Measurements from ENCODE around the gene CDK5RAP2. TPM values are rescaled to one million over a fixed set of nuclear protein-coding genes. Genes with fewer than 3 reads are reported as not detected.
"Not testable (repeated sequence)": the region's sequence is repeated elsewhere in the genome, so short reads cannot be mapped to it uniquely, and the experiment has no call there.

Gene CDK5RAP2
- total RNA-seq, 1 donor from 2014 or later, result 44.0 TPM

DNA sequence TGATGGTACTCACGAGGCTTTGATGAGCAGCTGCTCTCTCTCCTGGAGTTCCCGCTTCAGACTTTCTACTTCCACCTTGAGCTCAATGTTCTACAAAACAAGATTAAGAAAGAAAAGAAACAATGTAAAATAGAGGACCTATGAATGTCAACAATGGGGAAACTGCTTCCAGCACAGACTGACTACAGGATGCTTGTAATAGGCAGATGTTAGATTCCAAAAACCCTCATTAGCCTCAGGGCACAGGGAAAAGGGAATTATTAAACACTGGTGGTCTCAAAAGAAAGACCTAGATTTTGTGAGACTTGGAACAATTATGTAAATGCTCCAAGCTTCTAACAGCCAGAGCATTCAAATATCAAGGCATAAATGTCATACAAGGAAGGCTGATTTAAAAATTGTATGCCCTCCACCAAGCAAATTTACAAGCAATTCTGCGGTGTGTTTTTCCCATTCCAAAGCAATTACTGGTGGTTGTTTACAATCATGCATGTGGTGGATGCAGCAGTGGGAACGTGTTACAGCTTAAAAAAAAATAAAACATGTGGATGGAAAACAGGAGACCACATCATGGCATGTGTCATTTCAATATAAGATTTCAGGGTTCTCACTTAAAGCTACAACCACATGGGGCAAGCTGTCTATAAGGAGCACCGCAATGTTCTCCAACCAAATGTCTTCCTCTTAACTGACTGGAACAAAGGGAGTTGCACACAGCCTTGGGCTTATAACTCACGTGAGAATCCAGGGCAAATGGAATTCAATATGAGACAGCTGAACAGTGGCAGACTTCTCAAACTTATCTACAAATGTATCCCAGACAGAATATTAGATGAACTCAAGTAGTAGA lies 34.0 kb downstream of the CDK5RAP2 start:
- DNase-seq (ENCODE audit: low spot score), result no peak

DNA sequence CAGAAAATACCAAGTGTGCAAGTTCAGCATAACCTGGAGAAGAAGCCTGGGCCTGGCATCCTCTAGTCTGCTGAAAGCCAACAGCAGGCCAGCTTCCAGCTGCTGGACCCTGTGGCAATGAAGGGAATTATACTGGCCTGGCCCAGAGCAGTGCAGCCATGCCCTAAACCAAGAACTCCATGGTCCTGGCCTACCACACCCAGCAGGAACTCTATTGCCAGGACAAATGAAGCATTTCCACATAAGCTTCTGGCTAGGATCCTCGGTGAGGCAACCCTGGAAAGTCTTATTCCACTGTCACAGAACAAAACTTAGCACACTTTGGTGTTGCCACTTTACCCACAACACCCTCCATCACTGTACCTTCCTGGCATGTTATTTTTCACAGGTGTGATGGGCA lies 35.5 kb downstream of the CDK5RAP2 start:
- no peak for DNase-seq (ENCODE audit: low spot score)

DNA sequence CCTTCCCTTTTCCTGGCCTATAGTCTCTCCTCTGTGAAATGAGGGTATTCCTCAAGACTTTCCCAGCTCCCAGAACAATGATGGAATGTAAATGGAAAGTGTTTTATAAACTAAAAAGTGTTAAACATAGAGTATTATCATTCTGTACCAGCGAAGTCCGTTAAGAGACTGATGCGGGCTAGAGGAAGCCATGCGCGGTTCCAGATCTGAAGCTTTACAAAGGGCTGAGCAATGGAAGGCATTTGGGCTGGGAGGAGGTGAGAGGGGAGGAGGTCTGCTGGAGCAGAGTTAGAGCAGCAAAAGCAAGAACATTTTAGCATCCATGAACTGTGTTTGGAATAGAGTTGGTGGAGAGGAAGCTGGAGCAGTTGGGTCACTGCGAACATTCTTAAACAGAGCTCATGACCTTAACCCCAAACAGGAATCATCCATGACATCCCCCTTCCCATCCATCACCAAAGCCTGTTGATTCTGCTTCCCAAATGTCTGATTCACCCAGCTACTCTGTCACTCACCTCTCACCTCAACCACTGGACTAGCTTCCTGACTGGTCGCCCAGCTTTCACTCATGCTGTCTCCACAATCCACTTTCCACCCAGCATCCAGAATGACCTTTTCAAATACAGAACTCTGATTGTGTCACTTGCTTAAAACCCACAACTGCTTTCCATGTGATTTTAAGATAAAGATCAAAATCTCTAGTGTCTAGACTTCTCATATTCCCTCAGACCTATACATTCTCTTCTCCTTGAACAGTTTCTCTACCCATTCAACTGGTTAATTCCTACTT lies 37.1 kb downstream of the CDK5RAP2 start:
- no peak for DNase-seq (ENCODE audit: low spot score)

DNA sequence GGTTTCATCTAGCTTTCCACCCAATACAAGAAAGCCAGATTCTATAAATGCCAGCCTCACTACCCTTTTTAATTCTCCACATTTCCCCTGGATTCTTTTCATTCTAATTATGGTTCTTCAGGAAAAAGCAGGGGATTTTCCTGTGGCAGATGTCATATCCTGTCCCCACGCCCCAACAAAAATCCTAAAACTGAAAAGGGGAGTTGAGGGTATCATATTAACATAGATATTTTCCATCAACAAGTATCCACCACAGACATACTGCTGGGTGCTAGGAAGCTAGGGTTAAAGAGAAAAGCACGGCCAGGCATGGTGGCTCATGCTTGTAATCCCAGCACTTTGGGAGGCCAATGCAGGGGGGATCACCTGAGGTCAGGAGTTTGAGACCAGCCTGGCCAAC lies 38.0 kb downstream of the CDK5RAP2 start:
- DNase-seq (ENCODE audit: low spot score), result no peak

DNA sequence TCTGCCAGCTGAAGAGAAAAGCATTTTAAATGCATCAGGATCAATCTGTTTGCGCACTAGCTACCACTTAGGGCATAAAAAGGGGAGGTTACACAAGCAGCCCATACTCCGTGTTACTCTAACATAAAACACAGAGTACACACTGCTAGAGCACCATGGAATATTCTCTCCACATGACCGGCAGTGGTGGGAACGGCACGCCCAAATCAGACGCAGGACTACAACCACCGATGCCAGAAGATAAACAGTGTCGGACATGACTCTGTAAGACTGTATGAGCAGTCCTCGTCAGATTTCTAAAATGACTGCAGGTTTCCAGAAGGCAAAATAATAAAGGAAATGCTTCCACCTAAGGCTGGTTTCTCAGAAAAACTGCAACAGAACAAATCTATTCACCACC lies 40.0 kb downstream of the CDK5RAP2 start:
- no peak for DNase-seq (ENCODE audit: low spot score)

DNA sequence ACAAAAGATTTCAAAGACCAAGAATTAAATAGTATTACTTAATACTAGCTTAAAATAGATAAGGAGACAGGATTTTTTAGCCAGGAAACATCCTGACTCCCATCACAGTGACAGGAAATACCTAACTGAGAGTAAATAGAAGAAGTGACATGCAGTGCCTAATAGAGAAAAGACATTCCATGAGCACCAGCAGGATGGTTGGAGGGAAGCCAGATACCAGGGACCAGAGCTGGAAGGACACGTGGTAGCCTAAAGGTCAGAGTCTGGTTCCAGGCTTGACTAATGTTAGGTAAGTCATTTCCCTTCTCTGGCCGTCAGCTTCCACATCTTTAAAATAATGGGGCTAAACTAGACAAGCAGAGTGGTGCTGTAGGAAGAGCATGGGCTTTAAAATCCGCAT lies 41.6 kb downstream of the CDK5RAP2 start:
- no peak for DNase-seq (ENCODE audit: low spot score)

DNA sequence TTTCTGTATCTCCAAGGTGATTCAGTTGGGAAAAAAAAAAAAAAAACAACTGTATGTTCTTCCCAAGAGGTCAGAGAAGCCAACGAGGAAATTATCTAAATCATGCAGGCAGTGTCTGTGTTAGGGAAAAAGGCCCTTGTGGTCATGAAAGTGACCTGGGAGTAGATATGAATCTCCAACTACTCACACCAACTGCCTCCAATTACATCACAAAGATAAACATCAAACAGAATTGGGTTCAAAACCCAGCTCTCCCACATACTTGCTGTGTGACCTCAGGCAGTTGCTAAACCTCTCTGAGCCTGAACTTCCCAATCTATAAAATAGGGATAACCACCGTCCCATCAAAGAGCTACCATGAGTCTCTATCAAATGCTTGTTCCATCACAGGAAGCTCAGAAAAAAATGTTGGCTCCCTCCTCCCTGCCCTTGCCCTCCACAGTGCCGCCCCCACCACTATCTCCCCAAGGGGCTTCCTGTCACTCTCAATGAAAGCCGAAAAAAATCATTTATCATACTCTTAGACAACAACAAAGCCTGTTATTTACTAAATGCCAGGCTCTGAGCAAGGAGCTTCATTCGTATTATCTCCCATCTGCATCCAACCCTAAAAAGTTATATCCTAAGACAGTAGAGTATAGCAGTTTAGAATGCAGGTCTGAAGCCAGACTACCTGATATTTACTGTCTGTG lies 42.9 kb downstream of the CDK5RAP2 start:
- no peak for DNase-seq (ENCODE audit: low spot score)

DNA sequence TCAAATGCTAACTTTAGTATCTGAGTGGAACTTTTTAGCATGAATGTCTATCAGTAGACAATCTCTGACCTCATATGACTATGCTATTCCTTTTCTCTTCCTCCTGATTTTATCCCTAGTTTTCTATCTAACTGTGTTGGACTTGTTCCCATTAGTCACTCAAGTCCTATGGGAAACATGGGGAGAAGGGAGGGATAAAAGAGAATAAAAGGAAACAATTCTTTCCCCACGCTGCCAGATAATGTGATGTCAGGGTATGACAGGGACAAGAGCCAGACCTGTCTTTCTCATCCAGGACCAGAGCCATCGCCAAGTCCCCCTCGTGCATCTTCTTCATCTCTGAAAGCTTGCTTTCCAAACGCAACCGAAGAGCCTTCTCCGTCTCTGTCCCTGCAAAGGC lies 43.9 kb downstream of the CDK5RAP2 start:
- no peak for DNase-seq (ENCODE audit: low spot score)

DNA sequence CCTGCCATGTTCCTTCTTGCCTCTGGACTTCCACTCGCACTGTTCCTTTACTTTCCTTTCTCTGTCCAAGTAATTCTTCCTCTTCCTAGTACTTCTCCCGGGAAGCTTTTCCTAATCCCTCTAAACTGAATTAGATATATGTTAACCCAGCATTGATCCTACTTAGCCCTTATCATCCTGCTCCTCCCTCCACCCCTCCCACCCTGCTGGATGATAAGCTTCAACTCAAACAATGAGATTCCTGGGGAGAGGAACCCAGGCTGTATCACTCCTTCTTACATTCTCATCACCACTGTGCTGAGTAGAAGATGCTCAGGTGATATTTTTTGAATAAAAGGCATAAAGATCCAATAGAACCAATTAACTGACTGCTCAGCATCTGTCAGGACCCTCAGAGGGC lies 45.7 kb downstream of the CDK5RAP2 start:
- no peak for DNase-seq (ENCODE audit: low spot score)

DNA sequence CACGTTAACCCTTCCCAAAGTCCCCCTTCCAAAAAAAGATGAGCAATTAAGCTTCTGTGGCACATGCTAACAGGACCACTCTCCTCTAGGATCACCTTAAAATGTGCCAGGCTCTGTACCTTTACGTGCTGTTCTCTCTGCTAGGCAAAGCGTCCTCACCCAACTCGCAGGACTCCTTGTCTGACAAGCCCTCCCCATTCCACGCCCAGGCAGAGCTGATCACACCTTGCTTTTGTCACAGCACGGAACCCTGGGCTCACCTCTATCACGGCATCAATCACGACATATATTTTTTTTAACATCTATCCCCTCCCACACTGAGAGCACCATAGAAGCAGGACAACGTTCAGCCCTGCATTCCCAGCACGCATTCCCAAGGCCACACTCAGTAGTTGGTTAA lies 47.1 kb downstream of the CDK5RAP2 start:
- DNase-seq (ENCODE audit: low spot score), result no peak

DNA sequence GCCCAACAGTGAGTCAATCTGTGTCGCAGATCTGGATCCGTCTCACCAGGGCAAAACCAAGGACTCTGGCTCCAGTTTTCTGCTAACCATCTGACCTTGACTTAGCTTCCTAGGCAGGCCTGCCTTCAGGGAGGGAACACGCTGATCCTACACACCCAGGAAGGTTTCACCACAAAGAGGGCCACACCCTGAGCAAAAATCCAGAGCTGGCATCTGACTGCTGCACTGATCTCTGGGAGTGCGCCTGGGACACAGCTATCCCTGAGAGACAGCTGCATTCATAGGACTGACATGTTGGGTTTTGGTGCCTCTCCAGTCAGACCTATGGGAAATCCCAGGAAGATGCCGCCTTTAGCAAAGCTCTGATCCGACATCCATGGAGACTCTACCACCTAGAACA lies 47.5 kb downstream of the CDK5RAP2 start:
- peak; percentile 43 for DNase-seq (ENCODE audit: low spot score)

DNA sequence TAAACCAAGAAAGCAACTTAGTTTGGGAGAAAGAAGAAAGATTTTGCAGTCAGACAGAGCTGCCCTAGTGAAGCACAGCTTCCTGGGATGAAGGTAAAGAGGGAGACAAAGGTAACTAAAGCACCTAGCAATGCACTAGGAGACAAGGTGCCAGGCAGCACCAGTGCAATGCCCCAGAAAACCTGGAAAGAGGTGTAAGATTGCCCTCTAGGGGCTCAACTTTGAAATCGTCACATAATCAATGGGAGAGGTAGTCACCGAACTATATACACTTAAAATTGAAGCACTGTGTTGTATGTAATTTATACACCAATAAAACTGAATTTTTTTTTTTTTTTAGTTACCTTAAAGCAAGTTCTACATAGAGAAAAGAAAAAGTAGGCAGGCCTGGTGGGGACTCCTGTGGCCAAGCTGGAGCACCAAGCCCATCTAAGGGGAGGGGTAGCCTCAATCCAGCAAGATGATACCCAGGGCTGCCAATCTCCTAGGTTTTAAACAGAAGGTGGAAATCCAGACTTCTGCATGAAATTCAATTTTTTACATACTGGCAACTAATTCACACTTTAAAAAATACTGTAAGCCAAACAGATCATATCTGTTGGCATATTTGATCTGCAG lies 48.2 kb downstream of the CDK5RAP2 start:
- no peak for DNase-seq (ENCODE audit: low spot score)

DNA sequence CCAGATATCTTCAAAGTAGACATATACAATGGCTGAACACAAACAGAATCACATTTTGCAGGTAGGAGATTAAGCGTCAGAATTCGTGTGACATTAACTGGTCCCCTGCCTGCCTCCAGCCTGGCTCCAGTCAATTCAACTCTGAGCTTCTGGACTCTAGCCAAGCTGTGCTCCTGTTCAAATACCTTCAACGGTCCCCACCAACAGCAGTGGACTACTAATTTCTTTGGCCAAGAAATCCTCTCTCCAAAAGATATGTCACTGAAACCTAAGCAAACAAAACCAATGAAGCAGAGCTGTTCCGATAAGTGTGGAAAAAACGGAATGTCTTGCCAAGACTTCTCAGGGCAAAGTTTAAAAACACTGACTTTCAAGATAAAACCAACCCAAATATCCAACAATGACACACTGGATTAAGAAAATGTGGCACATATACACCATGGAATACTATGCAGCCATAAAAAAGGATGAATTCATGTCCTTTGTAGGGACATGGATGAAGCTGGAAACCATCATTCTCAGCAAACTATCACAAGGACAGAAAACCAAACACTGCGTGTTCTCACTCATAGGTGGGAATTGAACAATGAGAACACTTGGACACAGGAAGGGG lies 49.6 kb downstream of the CDK5RAP2 start:
- not testable (repeated sequence) for DNase-seq (ENCODE audit: low spot score)

DNA sequence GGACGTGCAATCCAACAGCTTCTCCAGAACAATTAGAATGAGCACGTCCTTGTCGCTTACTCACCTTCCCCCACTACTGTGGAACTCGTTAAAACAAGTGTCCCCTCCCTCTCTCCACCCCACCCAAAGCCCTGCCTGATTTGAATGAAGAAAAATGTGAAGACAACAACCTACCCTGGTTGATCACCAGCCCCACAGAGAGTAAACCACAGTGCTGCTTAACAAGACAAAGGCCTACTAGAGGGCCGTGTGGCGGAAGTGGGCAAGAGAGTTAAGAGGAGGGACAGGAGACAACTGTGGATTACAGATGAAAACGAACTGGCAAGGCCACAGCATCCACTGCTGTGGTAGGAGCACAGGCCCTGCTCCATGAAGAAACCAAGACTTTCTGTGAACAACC lies 51.1 kb downstream of the CDK5RAP2 start:
- DNase-seq (ENCODE audit: low spot score), result no peak

DNA sequence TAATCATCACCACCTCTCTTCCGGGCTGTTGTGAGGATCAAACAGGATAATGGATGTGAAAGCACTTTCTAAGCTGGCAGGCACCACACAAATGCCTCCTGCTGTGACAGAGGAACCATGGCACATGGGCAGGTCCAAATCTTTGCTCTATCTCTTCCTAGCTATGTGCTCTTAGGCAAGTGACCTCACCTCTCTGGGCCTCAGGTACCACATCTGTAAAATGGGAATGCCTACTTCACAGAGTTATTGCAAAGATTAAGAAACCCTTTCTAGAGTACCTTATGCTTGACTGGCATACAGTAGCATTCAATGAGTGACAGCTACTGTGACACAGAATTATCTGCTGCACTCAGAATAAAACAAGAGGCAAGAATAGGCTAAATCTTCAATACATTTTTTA lies 51.6 kb downstream of the CDK5RAP2 start:
- no peak for DNase-seq (ENCODE audit: low spot score)

DNA sequence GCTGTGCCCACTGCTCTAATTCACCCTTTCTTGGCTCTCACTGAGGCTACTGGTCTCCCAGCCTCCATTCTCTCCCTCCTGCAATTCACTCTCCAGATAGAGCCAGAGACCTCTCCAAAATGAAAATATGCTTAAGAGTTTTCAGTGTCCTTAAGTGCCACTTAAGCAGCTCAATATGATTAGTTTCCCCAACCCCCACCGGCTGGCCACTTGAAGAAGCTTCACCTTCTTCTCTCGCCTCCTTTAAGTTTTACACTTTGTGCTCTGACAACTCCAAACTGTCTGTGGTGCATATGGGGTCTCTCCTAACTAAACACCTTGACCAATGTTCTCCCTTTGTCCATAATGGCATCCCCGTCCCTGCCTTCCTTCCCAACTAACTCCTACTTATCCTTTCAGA lies 53.4 kb downstream of the CDK5RAP2 start:
- no peak for DNase-seq (ENCODE audit: low spot score)

DNA sequence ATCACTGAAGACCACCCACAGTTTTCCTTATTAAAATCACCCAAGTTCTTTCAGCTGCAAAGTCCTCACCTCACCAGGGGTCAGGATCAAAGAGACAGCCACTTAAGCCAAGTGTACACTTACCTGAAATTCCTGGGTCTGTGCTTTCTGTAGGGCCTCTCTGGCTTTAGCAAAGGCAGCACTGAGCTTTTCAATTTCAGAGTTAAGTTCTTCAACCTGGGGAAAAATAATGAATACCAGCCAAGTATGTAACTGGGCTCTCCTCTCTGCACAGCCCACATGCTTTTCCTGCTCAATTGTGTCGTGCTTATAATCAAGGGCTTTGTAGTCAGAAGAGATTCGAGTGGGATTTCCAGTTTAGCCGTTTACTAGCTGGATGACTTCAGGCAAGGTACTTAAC lies 55.1 kb downstream of the CDK5RAP2 start:
- DNase-seq (ENCODE audit: low spot score), result no peak

DNA sequence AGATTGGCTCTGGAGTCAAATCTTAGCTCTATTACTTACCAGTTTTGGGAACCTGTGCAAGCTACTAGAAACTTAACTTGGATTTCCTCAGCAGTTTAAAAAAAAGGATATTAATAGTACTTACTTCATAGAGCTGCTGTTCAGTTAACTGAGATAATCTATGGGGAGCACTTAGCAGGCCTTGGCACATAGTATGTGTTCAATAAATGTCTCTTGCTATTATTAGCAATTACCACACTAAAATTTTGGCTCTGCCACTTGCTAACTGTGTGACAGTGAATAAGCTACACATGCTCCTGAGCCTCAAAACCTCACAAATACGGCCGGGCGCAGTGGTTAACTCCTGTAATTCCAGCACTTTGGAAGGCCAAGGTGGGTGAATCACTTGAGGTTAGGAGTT lies 55.9 kb downstream of the CDK5RAP2 start:
- no peak for DNase-seq (ENCODE audit: low spot score)

DNA sequence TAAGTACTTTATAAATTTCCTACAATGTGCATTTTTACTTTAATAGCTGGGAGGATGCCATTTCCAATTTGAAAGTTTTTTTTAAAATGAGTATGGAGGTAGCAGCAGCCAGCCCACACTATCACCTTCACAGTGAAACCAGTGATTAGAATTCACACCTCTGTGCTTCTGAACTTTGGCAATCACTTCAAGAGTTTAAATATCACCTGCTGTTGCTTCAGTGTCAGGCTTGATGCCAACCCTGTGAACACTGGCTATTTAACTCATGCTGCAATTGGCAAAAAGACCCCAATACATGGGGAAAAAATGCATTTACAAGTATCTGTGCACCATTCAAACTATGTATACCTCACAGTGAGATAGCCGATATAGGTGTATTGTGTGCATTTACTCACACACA lies 57.4 kb downstream of the CDK5RAP2 start:
- DNase-seq (ENCODE audit: low spot score), result no peak

DNA sequence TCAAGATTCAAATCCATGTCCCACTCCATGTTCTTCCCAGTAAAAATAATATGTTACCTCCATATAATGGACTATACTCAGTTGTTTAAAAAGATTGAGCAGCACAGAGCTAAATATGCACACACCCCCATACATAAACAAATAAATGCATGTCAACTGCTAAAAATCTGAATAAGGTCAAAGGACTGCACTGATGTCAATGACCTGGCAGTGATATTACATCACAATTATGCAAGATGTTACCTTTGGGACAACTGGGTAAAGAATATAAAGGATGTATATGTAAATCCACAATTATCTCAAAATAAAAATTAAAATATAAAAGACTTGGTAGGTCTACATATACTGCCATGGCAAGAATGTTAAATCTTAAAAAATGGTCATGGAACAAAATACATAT lies 57.9 kb downstream of the CDK5RAP2 start:
- no peak for DNase-seq (ENCODE audit: low spot score)

DNA sequence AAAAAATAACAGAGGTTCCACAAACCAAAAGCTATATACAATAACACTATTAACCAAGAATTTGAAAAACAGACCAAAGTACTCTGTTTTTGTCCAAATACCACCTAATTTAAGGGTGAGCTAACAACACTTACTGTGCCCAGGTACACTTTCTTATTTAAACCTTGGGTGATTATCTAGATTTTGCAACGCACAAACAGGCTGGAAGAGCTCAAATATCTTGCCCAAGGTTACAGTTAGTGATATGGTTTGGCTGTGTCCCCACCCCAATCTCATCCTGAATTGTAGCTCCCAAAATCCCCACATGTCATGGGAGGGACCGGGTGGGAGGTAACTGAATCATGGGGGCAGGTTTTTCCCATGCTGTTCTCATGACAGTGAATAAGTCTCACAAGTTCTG lies 58.9 kb downstream of the CDK5RAP2 start:
- DNase-seq (ENCODE audit: low spot score), result no peak

DNA sequence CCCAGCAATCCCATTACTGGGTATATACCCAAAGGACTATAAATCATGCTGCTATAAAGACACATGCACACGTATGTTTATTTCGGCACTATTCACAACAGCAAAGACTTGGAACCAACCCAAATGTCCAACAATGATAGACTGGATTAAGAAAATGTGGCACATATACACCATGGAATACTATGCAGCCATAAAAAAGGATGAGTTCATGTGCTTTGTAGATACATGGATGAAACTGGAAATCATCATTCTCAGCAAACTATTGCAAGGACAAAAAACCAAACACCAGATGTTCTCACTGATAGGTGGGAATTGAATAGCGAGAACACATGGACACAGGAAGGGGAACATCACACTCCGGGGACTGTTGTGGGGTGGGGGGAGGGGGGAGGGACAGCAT lies 64.0 kb downstream of the CDK5RAP2 start:
- DNase-seq (ENCODE audit: low spot score), result not testable (repeated sequence)

All from ureter (tissue), 1 donor.